PC-3 (cell line): ENCODE measurements around the gene RAB7B.

Experiments used
- EZH2 ChIP-seq: fragments of 300-600 bp; sonication (generic); IDR thresholded peaks from one replicate; pipeline ENCODE4 v1.6.1; 2017; ENCODE audit warnings: antibody characterized with exemption, mild to moderate bottlenecking, low read length; ENCODE audit not compliant: unreplicated experiment
- TF ChIP-seq, protein P1 (sequence below): fragments of 300-600 bp; sonication (generic); conservative IDR thresholded peaks from 2 replicates; pipeline ENCODE4 v1.5.1; 2017; ENCODE audit warnings: antibody characterized with exemption, low read depth, mild to moderate bottlenecking, low read length

DNA sequence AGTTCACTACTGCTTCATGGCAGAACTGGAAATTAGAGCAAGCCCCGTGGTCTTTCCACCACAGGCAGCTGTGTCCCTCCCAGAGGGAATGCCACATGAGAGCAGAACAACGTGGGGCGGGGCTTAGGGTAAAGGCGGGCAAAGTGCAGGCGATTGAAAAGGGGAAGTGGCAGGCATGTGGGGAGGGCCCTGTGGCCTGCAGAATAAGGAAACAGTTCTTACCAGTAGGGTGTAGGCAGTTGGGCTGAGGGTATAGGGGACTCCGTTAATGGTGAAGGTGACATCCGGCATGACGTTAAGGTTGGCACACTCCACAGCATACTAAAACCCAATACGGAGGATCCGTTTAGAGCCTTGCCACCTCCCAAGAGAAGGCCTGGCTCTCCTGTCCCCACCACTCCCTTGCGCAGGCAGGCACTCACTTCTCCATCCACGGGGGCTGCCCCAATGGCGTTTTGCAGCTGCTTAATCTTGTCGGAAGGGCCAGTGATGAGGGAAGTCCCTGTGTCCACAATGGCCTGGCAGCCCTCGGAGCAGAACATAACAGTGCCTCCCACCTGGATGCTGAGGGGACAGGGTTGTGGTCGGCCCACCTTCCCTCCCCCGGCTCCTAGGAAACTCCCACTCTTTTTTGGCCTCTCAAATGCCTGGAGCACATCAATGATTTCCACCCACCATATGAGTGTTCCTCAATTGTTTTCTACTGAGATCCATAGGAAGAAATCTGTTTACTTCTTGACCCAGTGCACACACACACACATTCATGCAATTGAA is 9.1 kb upstream of the RAB7B start:
- TF ChIP-seq, protein P1, sequence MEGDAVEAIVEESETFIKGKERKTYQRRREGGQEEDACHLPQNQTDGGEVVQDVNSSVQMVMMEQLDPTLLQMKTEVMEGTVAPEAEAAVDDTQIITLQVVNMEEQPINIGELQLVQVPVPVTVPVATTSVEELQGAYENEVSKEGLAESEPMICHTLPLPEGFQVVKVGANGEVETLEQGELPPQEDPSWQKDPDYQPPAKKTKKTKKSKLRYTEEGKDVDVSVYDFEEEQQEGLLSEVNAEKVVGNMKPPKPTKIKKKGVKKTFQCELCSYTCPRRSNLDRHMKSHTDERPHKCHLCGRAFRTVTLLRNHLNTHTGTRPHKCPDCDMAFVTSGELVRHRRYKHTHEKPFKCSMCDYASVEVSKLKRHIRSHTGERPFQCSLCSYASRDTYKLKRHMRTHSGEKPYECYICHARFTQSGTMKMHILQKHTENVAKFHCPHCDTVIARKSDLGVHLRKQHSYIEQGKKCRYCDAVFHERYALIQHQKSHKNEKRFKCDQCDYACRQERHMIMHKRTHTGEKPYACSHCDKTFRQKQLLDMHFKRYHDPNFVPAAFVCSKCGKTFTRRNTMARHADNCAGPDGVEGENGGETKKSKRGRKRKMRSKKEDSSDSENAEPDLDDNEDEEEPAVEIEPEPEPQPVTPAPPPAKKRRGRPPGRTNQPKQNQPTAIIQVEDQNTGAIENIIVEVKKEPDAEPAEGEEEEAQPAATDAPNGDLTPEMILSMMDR = no peak
- TF ChIP-seq EZH2 = no peak
